Measurements from ENCODE around the gene DCANP1.

The DCANP1 gene

GRCh38 chr5:135436951-135437418, 10.2 kb downstream of the DCANP1 start:
- Histone ChIP-seq H3K4me3 (ENCODE audit: low read depth in 1 of 2, low read length in 2 of 2) (no peak overlapping the region), H3K27ac (ENCODE audit: low read depth, low read length) (no peak overlapping the region), H3K9ac (ENCODE audit: low read length) (no peak overlapping the region), H3K27me3 (ENCODE audit: control insufficient read depth in 1 of 2, insufficient read depth in 2 of 2, low read length in 2 of 2) (no peaks in the 10 kb centered on the region), H3K4me1 (ENCODE audit: insufficient read depth, low read length) (peaks cover 22% of the 10 kb centered on the region), H3K9me3 (ENCODE audit: low read length) (no peaks in the 10 kb centered on the region), H3K36me3 (ENCODE audit: insufficient read depth, low read length) (no peaks in the 10 kb centered on the region)

GRCh38 chr5:135435467-135436330, 11.4 kb downstream of the DCANP1 start:
- Histone ChIP-seq H3K27me3 (ENCODE audit: control insufficient read depth in 1 of 2, insufficient read depth in 2 of 2, low read length in 2 of 2) (no peaks in the 10 kb centered on the region), H3K27ac (ENCODE audit: low read depth, low read length) (no peak overlapping the region), H3K4me3 (ENCODE audit: low read depth in 1 of 2, low read length in 2 of 2) (no peak overlapping the region), H3K9me3 (ENCODE audit: low read length) (no peaks in the 10 kb centered on the region), H3K4me1 (ENCODE audit: insufficient read depth, low read length) (peaks cover 22% of the 10 kb centered on the region), H3K36me3 (ENCODE audit: insufficient read depth, low read length) (no peaks in the 10 kb centered on the region), H3K9ac (ENCODE audit: low read length) (no peak overlapping the region)

- H3K4me3 ChIP-seq (ENCODE audit: low read depth in 1 of 2, low read length in 2 of 2) = no peak overlapping the region
- no peak overlapping the region for H3K9ac ChIP-seq (ENCODE audit: low read length)
- H3K27ac ChIP-seq (ENCODE audit: low read depth, low read length) = no peak overlapping the region
Observed at GRCh38 chr5:135434591-135435466, 12.3 kb downstream of the DCANP1 start.

GRCh38 chr5:135433681-135434426, 13.3 kb downstream of the DCANP1 start:
- H3K9ac ChIP-seq (ENCODE audit: low read length) = no peak overlapping the region
- peaks cover 21% of the 10 kb centered on the region for H3K4me1 ChIP-seq (ENCODE audit: insufficient read depth, low read length)
- H3K4me3 ChIP-seq (ENCODE audit: low read depth in 1 of 2, low read length in 2 of 2) = no peak overlapping the region
- no peak overlapping the region for H3K27ac ChIP-seq (ENCODE audit: low read depth, low read length)
- no peaks in the 10 kb centered on the region for H3K36me3 ChIP-seq (ENCODE audit: insufficient read depth, low read length)
- H3K9me3 ChIP-seq (ENCODE audit: low read length) = no peaks in the 10 kb centered on the region
- H3K27me3 ChIP-seq (ENCODE audit: control insufficient read depth in 1 of 2, insufficient read depth in 2 of 2, low read length in 2 of 2) = no peaks in the 10 kb centered on the region

More at GRCh38 chr5:135434591-135435466, 12.3 kb downstream of the DCANP1 start:
- Histone ChIP-seq H3K27me3 (ENCODE audit: control insufficient read depth in 1 of 2, insufficient read depth in 2 of 2, low read length in 2 of 2) (no peaks in the 10 kb centered on the region), H3K9me3 (ENCODE audit: low read length) (no peaks in the 10 kb centered on the region), H3K4me1 (ENCODE audit: insufficient read depth, low read length) (peaks cover 22% of the 10 kb centered on the region), H3K36me3 (ENCODE audit: insufficient read depth, low read length) (no peaks in the 10 kb centered on the region)

GRCh38 chr5:135432113-135432512, 15.0 kb downstream of the DCANP1 start:
- H3K27me3 ChIP-seq (ENCODE audit: control insufficient read depth in 1 of 2, insufficient read depth in 2 of 2, low read length in 2 of 2) = no peaks in the 10 kb centered on the region
- no peak overlapping the region for H3K9ac ChIP-seq (ENCODE audit: low read length)
- no peak overlapping the region for H3K4me3 ChIP-seq (ENCODE audit: low read depth in 1 of 2, low read length in 2 of 2)
- peaks cover 7% of the 10 kb centered on the region for H3K4me1 ChIP-seq (ENCODE audit: insufficient read depth, low read length)
- H3K36me3 ChIP-seq (ENCODE audit: insufficient read depth, low read length) = no peaks in the 10 kb centered on the region
- H3K27ac ChIP-seq (ENCODE audit: low read depth, low read length) = no peak overlapping the region
- H3K9me3 ChIP-seq (ENCODE audit: low read length) = no peaks in the 10 kb centered on the region

GRCh38 chr5:135430135-135430437, 17.1 kb downstream of the DCANP1 start:
- H3K27me3 ChIP-seq (ENCODE audit: control insufficient read depth in 1 of 2, insufficient read depth in 2 of 2, low read length in 2 of 2) = no peaks in the 10 kb centered on the region

GRCh38 chr5:135429301-135430134, 17.6 kb downstream of the DCANP1 start:
- H3K9me3 ChIP-seq (ENCODE audit: low read length) = no peaks in the 10 kb centered on the region
- H3K36me3 ChIP-seq (ENCODE audit: insufficient read depth, low read length) = no peaks in the 10 kb centered on the region
- H3K9ac ChIP-seq (ENCODE audit: low read length) = no peak overlapping the region
- H3K27me3 ChIP-seq (ENCODE audit: control insufficient read depth in 1 of 2, insufficient read depth in 2 of 2, low read length in 2 of 2) = peaks cover 0 to 3% of the 10 kb centered on the region in 2 donors
- no peak overlapping the region for H3K4me3 ChIP-seq (ENCODE audit: low read depth in 1 of 2, low read length in 2 of 2)
- H3K4me1 ChIP-seq (ENCODE audit: insufficient read depth, low read length) = peaks cover under 1% of the 10 kb centered on the region
- H3K27ac ChIP-seq (ENCODE audit: low read depth, low read length) = no peak overlapping the region

More at GRCh38 chr5:135430135-135430437, 17.1 kb downstream of the DCANP1 start:
- Histone ChIP-seq H3K36me3 (ENCODE audit: insufficient read depth, low read length) (no peaks in the 10 kb centered on the region), H3K9ac (ENCODE audit: low read length) (no peak overlapping the region), H3K9me3 (ENCODE audit: low read length) (no peaks in the 10 kb centered on the region), H3K27ac (ENCODE audit: low read depth, low read length) (no peak overlapping the region), H3K4me1 (ENCODE audit: insufficient read depth, low read length) (peaks cover 6% of the 10 kb centered on the region), H3K4me3 (ENCODE audit: low read depth in 1 of 2, low read length in 2 of 2) (no peak overlapping the region)

- H3K4me3 ChIP-seq (ENCODE audit: low read depth in 1 of 2, low read length in 2 of 2) = no peak overlapping the region
- no peaks in the 10 kb centered on the region for H3K9me3 ChIP-seq (ENCODE audit: low read length)
- peaks cover 0 to 3% of the 10 kb centered on the region in 2 donors for H3K27me3 ChIP-seq (ENCODE audit: control insufficient read depth in 1 of 2, insufficient read depth in 2 of 2, low read length in 2 of 2)
- H3K36me3 ChIP-seq (ENCODE audit: insufficient read depth, low read length) = no peaks in the 10 kb centered on the region
- no peak overlapping the region for H3K27ac ChIP-seq (ENCODE audit: low read depth, low read length)
- H3K9ac ChIP-seq (ENCODE audit: low read length) = no peak overlapping the region
- H3K4me1 ChIP-seq (ENCODE audit: insufficient read depth, low read length) = no peaks in the 10 kb centered on the region
Observed at GRCh38 chr5:135428586-135428985, 18.6 kb downstream of the DCANP1 start.

GRCh38 chr5:135426102-135427082, 20.8 kb downstream of the DCANP1 start:
- no peak overlapping the region for H3K9ac ChIP-seq (ENCODE audit: low read length)
- no peak overlapping the region for H3K4me3 ChIP-seq (ENCODE audit: low read depth in 1 of 2, low read length in 2 of 2)
- H3K4me1 ChIP-seq (ENCODE audit: insufficient read depth, low read length) = no peaks in the 10 kb centered on the region
- no peaks in the 10 kb centered on the region for H3K36me3 ChIP-seq (ENCODE audit: insufficient read depth, low read length)
- no peak overlapping the region for H3K27ac ChIP-seq (ENCODE audit: low read depth, low read length)
- H3K27me3 ChIP-seq (ENCODE audit: control insufficient read depth in 1 of 2, insufficient read depth in 2 of 2, low read length in 2 of 2) = peaks cover 0 to 3% of the 10 kb centered on the region in 2 donors
- no peaks in the 10 kb centered on the region for H3K9me3 ChIP-seq (ENCODE audit: low read length)

- Histone ChIP-seq H3K4me3 (ENCODE audit: low read depth in 1 of 2, low read length in 2 of 2) (no peak overlapping the region), H3K4me1 (ENCODE audit: insufficient read depth, low read length) (no peaks in the 10 kb centered on the region), H3K9me3 (ENCODE audit: low read length) (no peaks in the 10 kb centered on the region), H3K36me3 (ENCODE audit: insufficient read depth, low read length) (no peaks in the 10 kb centered on the region), H3K27ac (ENCODE audit: low read depth, low read length) (no peak overlapping the region), H3K9ac (ENCODE audit: low read length) (no peak overlapping the region), H3K27me3 (ENCODE audit: control insufficient read depth in 1 of 2, insufficient read depth in 2 of 2, low read length in 2 of 2) (peaks cover 0 to 3% of the 10 kb centered on the region in 2 donors)
Observed at GRCh38 chr5:135425641-135426040, 21.5 kb downstream of the DCANP1 start.
